IPS-18a (cell line): ENCODE data around the gene PSMB5.
"Not testable (repeated sequence)": the region's sequence is repeated elsewhere in the genome, so short reads cannot be mapped to it uniquely, and the experiment has no call there.

Experiments
- H3K27ac ChIP-seq: one replicate; pipeline ENCODE4 v1.5.1; 2013; ENCODE audit warnings: low read length
- H3K27me3 ChIP-seq: one replicate; pipeline ENCODE4 v1.6.1; 2013; ENCODE audit warnings: mild to moderate bottlenecking, low read length; ENCODE audit not compliant: control insufficient read depth, insufficient read depth
- H3K36me3 ChIP-seq: one replicate; pipeline ENCODE4 v1.6.1; 2013; ENCODE audit warnings: low read depth, low read length; ENCODE audit not compliant: control insufficient read depth
- H3K4me1 ChIP-seq: one replicate; pipeline ENCODE4 v1.6.1; 2013; ENCODE audit warnings: low read depth, low read length; ENCODE audit not compliant: control insufficient read depth
- H3K4me3 ChIP-seq: one replicate; pipeline ENCODE4 v1.5.1; 2013; ENCODE audit warnings: low read length
- H3K9ac ChIP-seq: one replicate; pipeline ENCODE4 v1.6.1; 2013; ENCODE audit warnings: mild to moderate bottlenecking, low read length, moderate library complexity
- H3K9me3 ChIP-seq: one replicate; pipeline ENCODE4 v1.6.1; 2013; ENCODE audit warnings: low read depth, low read length; ENCODE audit not compliant: control insufficient read depth

The PSMB5 gene

GRCh38 chr14:23021434-23021833 is 13.3 kb downstream of the PSMB5 start:
- Histone ChIP-seq H3K27ac (no peak overlapping the region), H3K9ac (no peak overlapping the region), H3K4me1 (no peaks in the 10 kb centered on the region), H3K27me3 (no peaks in the 10 kb centered on the region), H3K36me3 (peaks cover 19% of the 10 kb centered on the region), H3K9me3 (no peaks in the 10 kb centered on the region), H3K4me3 (no peak overlapping the region)

GRCh38 chr14:23020143-23021128 is 14.3 kb downstream of the PSMB5 start:
- Histone ChIP-seq H3K27ac (no peak overlapping the region), H3K9ac (no peak overlapping the region), H3K4me3 (no peak overlapping the region), H3K9me3 (no peaks in the 10 kb centered on the region), H3K4me1 (no peaks in the 10 kb centered on the region), H3K36me3 (peaks cover 9% of the 10 kb centered on the region), H3K27me3 (no peaks in the 10 kb centered on the region)

- Histone ChIP-seq H3K27me3 (no peaks in the 10 kb centered on the region), H3K9ac (no peak overlapping the region)
Observed at GRCh38 chr14:23018107-23018506, 16.6 kb downstream of the PSMB5 start.

GRCh38 chr14:23017091-23017490 is 17.6 kb downstream of the PSMB5 start:
- H3K9ac ChIP-seq: no peak overlapping the region
- H3K27ac ChIP-seq: no peak overlapping the region
- H3K9me3 ChIP-seq: no peaks in the 10 kb centered on the region
- no peak overlapping the region for H3K4me3 ChIP-seq
- H3K27me3 ChIP-seq: no peaks in the 10 kb centered on the region
- H3K36me3 ChIP-seq: no peaks in the 10 kb centered on the region
- H3K4me1 ChIP-seq: no peaks in the 10 kb centered on the region

More at GRCh38 chr14:23018107-23018506, 16.6 kb downstream of the PSMB5 start:
- Histone ChIP-seq H3K4me3 (no peak overlapping the region), H3K4me1 (no peaks in the 10 kb centered on the region), H3K27ac (no peak overlapping the region), H3K9me3 (no peaks in the 10 kb centered on the region), H3K36me3 (no peaks in the 10 kb centered on the region)

- H3K4me3 ChIP-seq: no peak overlapping the region
- H3K27me3 ChIP-seq: no peaks in the 10 kb centered on the region
- no peaks in the 10 kb centered on the region for H3K36me3 ChIP-seq
- no peak overlapping the region for H3K27ac ChIP-seq
- H3K4me1 ChIP-seq: no peaks in the 10 kb centered on the region
- H3K9me3 ChIP-seq: no peaks in the 10 kb centered on the region
- no peak overlapping the region for H3K9ac ChIP-seq
Observed at GRCh38 chr14:23015618-23016017, 19.1 kb downstream of the PSMB5 start.

- not testable (repeated sequence) for H3K36me3 ChIP-seq, H3K9me3 ChIP-seq, H3K27me3 ChIP-seq, H3K4me3 ChIP-seq, H3K4me1 ChIP-seq, H3K9ac ChIP-seq, H3K27ac ChIP-seq
Observed at GRCh38 chr14:23013749-23014054, 21.0 kb downstream of the PSMB5 start.

GRCh38 chr14:23013054-23013748 is 21.5 kb downstream of the PSMB5 start:
- no peaks in the 10 kb centered on the region for H3K36me3 ChIP-seq
- no peak overlapping the region for H3K9ac ChIP-seq
- H3K9me3 ChIP-seq: no peaks in the 10 kb centered on the region
- H3K4me3 ChIP-seq: no peak overlapping the region
- H3K4me1 ChIP-seq: peaks cover 4% of the 10 kb centered on the region
- H3K27ac ChIP-seq: no peak overlapping the region
- no peaks in the 10 kb centered on the region for H3K27me3 ChIP-seq

- Histone ChIP-seq H3K4me3 (peak within 1 kb of the TSS; percentile 64), H3K9ac (peak within 1 kb of the TSS; percentile 38), H3K27me3 (no peaks in the 10 kb centered on the region), H3K27ac (no peak within 1 kb of the TSS), H3K36me3 (no peaks in the 10 kb centered on the region), H3K9me3 (no peaks in the 10 kb centered on the region), H3K4me1 (peaks cover 17% of the 10 kb centered on the region)
Observed at GRCh38 chr14:23009939-23010726, 24.6 kb downstream of the PSMB5 start, which contains the start of gene C14orf93. TSS of gene C14orf93 (minus strand) at chr14:23010143. CDS start at chr14:22999023, 11,120 bp downstream.

GRCh38 chr14:23009483-23009938 is 25.2 kb downstream of the PSMB5 start:
- Histone ChIP-seq H3K27ac (no peak overlapping the region), H3K27me3 (no peaks in the 10 kb centered on the region), H3K36me3 (no peaks in the 10 kb centered on the region), H3K9me3 (no peaks in the 10 kb centered on the region), H3K4me1 (peaks cover 17% of the 10 kb centered on the region), H3K9ac (peak overlapping the region; percentile 38), H3K4me3 (peak overlapping the region; percentile 64)

- no peak overlapping the region for H3K4me3 ChIP-seq
- no peak overlapping the region for H3K27ac ChIP-seq
- peaks cover 17% of the 10 kb centered on the region for H3K4me1 ChIP-seq
- H3K9me3 ChIP-seq: no peaks in the 10 kb centered on the region
- no peak overlapping the region for H3K9ac ChIP-seq
- H3K27me3 ChIP-seq: no peaks in the 10 kb centered on the region
- no peaks in the 10 kb centered on the region for H3K36me3 ChIP-seq
Observed at GRCh38 chr14:23008831-23009230, 25.9 kb downstream of the PSMB5 start.
